HepG2 (cell line): ENCODE results near the gene CTXN3. TPM values are rescaled to one million over a fixed set of nuclear protein-coding genes. Genes with fewer than 3 reads are reported as not detected.

Experiments used
- ARHGAP35 ChIP-seq: sonication (generic); formaldehyde crosslinking; IDR thresholded peaks from 2 replicates; pipeline ENCODE4 v1.9.0; 2022; ENCODE audit warnings: mild to moderate bottlenecking, inconsistent platforms, moderate library complexity, missing genetic modification reagents, borderline replicate concordance
- HINFP ChIP-seq: sonication (generic); formaldehyde crosslinking; IDR thresholded peaks from 2 replicates; pipeline ENCODE4 v1.4.0; 2020; ENCODE audit warnings: low read depth, mild to moderate bottlenecking, missing genetic modification reagents
- MLXIP ChIP-seq: sonication (generic); formaldehyde crosslinking; IDR thresholded peaks from 2 replicates; pipeline ENCODE4 v1.9.0; 2021; ENCODE audit warnings: missing genetic modification reagents, borderline replicate concordance
- ZBTB33 ChIP-seq: sonication (generic); formaldehyde crosslinking; IDR thresholded peaks from 2 replicates; pipeline ENCODE4 v1.4.0; 2020; ENCODE audit warnings: missing genetic modification reagents
- ZNF281 ChIP-seq: sonication (generic); formaldehyde crosslinking; IDR thresholded peaks from 2 replicates; pipeline ENCODE4 v1.4.0; 2020; ENCODE audit warnings: missing genetic modification reagents, borderline replicate concordance
- ZNF484 ChIP-seq: sonication (generic); formaldehyde crosslinking; IDR thresholded peaks from 2 replicates; pipeline ENCODE4 v1.5.1; 2020; ENCODE audit warnings: mild to moderate bottlenecking, low read depth, missing genetic modification reagents, borderline replicate concordance
- polyA plus RNA-seq, 8 experiments: library from polyadenylated mRNA; depleted of rRNA in 3 of 8; stranded (reverse) in 7 of 8; unstranded in 1 of 8; fragments of >200 nt; fragmentation: Illumina TruSeq in 4 of 8; extraction: Trizol in 4 of 8; gene quantifications; 2 replicates each; pipeline versions ENCODE4 v1.2.1 to v1.2.3, GENCODE V29; 2011 to 2016; ENCODE audit warnings: low read depth in 4 of 8, missing spikeins in 1 of 8, mixed read lengths in 1 of 8; ENCODE audit not compliant: insufficient read depth in 1 of 8
- total RNA-seq, 5 experiments: library from RNA; depleted of rRNA; stranded (reverse); fragments of >200 nt; fragmentation: Illumina TruSeq; extraction: Trizol; gene quantifications; 2 replicates each; pipeline ENCODE4 v1.2.3, GENCODE V29; 2016; ENCODE audit warnings: low read depth in 1 of 5

Gene CTXN3
- total and polyA plus RNA-seq, 2 of the 13 experiments (the other 11 are each of a cell fraction or from before 2014, with no cell fraction given) = not detected

- TF ChIP-seq ZNF281 (CRISPR knock-in tag) (no peak), ZBTB33 (CRISPR knock-in tag) (no peak), ARHGAP35 (CRISPR knock-in tag) (no peak), MLXIP (CRISPR knock-in tag) (no peak), HINFP (no peak), ZNF484 (CRISPR knock-in tag) (no peak)
- TF ChIP-seq, all 625 proteins: peak for 0
Measured at GRCh38 chr5:127642949-127643348, 5.9 kb upstream of the CTXN3 start (continued).
